ENCODE data around the gene SDHA.
A peak's percentile ranks its signal among the peaks of the same experiment; 100 is the strongest.

Gene SDHA

DNA sequence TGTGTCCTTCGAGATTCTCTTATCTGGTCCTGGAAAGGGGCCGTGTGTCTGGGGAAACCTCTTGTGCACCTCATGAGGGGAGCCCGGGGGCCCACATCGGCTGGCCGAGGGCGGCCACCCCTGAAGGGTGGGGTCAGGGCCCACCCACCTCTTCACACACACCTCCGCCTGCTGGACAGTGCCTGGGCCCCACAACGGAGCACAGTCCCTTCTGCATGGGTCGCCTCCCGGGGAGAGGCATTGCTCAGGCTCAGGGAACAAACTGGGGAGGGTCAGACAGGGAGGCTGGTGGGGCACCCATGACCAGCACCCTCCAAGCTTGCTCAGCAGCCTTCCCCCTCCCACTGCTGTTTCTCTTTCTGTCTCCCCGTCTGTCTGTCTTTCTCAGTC, 28.1 kb upstream of the SDHA start:
- TF ChIP-seq FOXM1 (IDR thresholded peaks at IDR 0.05; ENCODE audit: borderline replicate concordance, low read depth): no peak
- no peak for TF ChIP-seq ZBTB7A (IDR thresholded peaks at IDR 0.05; ENCODE audit: low read depth)
- TF ChIP-seq, protein P1, sequence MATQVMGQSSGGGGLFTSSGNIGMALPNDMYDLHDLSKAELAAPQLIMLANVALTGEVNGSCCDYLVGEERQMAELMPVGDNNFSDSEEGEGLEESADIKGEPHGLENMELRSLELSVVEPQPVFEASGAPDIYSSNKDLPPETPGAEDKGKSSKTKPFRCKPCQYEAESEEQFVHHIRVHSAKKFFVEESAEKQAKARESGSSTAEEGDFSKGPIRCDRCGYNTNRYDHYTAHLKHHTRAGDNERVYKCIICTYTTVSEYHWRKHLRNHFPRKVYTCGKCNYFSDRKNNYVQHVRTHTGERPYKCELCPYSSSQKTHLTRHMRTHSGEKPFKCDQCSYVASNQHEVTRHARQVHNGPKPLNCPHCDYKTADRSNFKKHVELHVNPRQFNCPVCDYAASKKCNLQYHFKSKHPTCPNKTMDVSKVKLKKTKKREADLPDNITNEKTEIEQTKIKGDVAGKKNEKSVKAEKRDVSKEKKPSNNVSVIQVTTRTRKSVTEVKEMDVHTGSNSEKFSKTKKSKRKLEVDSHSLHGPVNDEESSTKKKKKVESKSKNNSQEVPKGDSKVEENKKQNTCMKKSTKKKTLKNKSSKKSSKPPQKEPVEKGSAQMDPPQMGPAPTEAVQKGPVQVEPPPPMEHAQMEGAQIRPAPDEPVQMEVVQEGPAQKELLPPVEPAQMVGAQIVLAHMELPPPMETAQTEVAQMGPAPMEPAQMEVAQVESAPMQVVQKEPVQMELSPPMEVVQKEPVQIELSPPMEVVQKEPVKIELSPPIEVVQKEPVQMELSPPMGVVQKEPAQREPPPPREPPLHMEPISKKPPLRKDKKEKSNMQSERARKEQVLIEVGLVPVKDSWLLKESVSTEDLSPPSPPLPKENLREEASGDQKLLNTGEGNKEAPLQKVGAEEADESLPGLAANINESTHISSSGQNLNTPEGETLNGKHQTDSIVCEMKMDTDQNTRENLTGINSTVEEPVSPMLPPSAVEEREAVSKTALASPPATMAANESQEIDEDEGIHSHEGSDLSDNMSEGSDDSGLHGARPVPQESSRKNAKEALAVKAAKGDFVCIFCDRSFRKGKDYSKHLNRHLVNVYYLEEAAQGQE (IDR thresholded peaks at IDR 0.05; ENCODE audit: low read depth): no peak
- no peak for TF ChIP-seq TEAD4 (IDR thresholded peaks at IDR 0.05)
- TF ChIP-seq USF1 (IDR thresholded peaks at IDR 0.05): no peak
- no peak for TF ChIP-seq TCF12 (IDR thresholded peaks at IDR 0.05; ENCODE audit: low read depth)
- no peak for TF ChIP-seq YY1 (IDR thresholded peaks at IDR 0.05; ENCODE audit: low read depth)
- TF ChIP-seq TAF1 (IDR thresholded peaks at IDR 0.05; ENCODE audit: low read depth): no peak
- no peak for TF ChIP-seq CEBPB (IDR thresholded peaks at IDR 0.05)
- TF ChIP-seq RAD21 (IDR thresholded peaks at IDR 0.05; ENCODE audit: low read depth): no peak
- no peak for TF ChIP-seq CREB1 (IDR thresholded peaks at IDR 0.05; ENCODE audit: low read depth)
- TF ChIP-seq MAX (IDR thresholded peaks at IDR 0.05): no peak
- TF ChIP-seq NFIC (IDR thresholded peaks at IDR 0.05): no peak
- no peak for TF ChIP-seq EP300 (IDR thresholded peaks at IDR 0.05; ENCODE audit: borderline replicate concordance)
- no peak for TF ChIP-seq EGR1 (IDR thresholded peaks at IDR 0.05)

DNA sequence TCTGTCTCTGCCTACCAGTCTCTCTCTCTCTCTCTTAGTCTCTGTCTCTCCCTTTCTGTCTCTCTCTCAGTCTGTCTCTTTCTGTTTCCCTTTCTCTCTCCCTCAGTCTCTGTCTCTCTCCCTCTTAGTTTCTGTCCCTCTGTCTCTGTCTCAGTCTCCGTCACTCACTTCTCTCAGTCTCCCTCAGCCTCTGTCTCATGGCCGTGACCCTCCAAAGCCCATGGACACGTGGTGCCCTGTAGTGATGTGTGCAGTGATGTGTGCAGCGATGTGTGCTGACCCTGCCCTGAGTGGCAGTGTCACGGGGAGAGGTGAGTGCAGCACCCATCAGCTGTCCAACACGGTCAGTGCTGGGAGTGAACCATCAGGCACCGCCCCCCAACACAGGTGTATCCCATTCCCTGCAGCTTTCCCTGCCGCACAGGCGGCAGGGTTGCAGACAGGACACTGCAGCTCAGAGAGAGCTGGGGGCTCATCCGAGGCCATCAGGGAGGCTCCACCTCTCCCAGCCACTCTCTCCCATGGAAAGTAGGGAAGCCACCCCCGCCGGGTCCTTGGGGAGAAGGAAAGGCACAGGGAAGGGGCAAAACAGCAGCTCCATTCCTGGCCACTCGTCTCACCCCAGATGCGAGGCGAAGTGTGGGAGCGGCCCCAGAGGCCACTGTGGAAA, 27.6 kb upstream of the SDHA start:
- 0 out of 2 replicates have a peak, but pooled peaks have one; percentile 8 for TF ChIP-seq USF1 (IDR thresholded peaks at IDR 0.05)
- no peak for TF ChIP-seq EGR1 (IDR thresholded peaks at IDR 0.05)

GRCh38 chr5:191036-191948, 26.8 kb upstream of the SDHA start, which contains the start of gene LRRC14B:
LRRC14B (plus strand) TSS chr5:191495; CDS start chr5:191539, 44 bp downstream.
- TF ChIP-seq RAD21 (IDR thresholded peaks at IDR 0.05; ENCODE audit: low read depth) (no peak), FOXM1 (IDR thresholded peaks at IDR 0.05; ENCODE audit: borderline replicate concordance, low read depth) (no peak), USF1 (IDR thresholded peaks at IDR 0.05) (0 out of 2 replicates have a peak, but pooled peaks have one; percentile 20), MAX (IDR thresholded peaks at IDR 0.05) (peak; percentile 38; the same call in 1 of the 2 replicates)

DNA sequence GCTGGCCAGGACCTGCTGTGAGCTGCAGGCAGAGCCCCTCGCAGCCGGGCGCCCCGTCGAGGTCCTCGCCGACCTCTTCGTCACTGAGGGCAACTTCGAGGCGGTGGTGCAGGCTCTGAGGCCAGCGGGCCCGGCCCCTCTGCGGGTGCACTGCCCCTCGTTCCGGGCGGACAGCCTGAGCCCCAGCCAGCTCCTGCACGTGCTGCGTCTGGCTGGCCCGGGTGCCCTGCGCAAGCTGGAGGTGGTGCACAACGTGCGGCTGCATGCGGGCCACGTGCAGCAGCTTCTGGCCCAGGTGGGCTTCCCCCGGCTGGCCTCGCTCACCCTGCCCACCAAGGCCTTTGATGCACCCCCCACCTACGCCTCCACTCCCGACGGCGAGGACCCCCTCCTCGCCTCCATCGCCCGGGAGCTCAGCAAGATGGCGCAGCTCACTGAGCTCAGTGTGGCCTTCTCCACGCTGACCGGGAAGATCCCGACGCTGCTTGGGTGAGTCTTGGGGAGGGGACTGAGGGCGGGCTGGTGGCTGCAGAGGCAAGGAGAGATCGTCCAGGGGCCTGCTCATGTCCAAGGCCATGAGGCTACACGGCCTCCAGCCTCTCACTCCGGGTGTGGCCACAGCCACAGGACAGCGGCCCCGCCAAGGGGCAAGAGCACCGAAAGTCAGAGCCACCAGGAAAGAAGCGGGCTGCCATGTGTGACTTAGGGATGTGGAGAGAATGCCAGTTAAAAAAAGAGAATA, 26.0 kb upstream of the SDHA start:
- TF ChIP-seq TCF12 (IDR thresholded peaks at IDR 0.05; ENCODE audit: low read depth): no peak

DNA sequence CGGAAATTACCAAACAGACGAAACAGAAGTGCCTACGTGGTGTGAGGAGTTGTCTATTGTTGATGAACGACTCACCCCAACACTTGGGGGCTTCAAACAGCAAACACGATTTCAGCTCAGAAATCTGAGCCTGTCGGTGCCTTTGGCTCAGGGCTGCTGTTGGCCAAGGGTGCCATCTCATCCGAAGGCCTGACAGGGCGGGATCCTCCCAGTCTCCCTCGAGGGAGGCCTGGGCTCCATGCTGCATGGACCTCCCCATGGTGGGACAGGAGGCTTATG, 25.5 kb upstream of the SDHA start:
- no peak for TF ChIP-seq EP300 (IDR thresholded peaks at IDR 0.05; ENCODE audit: borderline replicate concordance)
- no peak for TF ChIP-seq TAF1 (IDR thresholded peaks at IDR 0.05; ENCODE audit: low read depth)
- no peak for TF ChIP-seq TCF12 (IDR thresholded peaks at IDR 0.05; ENCODE audit: low read depth)
- TF ChIP-seq, protein P1 (IDR thresholded peaks at IDR 0.05; ENCODE audit: low read depth): no peak
- TF ChIP-seq USF1 (IDR thresholded peaks at IDR 0.05): no peak
- no peak for TF ChIP-seq TEAD4 (IDR thresholded peaks at IDR 0.05)
- TF ChIP-seq RAD21 (IDR thresholded peaks at IDR 0.05; ENCODE audit: low read depth): no peak
- TF ChIP-seq CREB1 (IDR thresholded peaks at IDR 0.05; ENCODE audit: low read depth): no peak
- TF ChIP-seq CEBPB (IDR thresholded peaks at IDR 0.05): no peak
- no peak for TF ChIP-seq EGR1 (IDR thresholded peaks at IDR 0.05)
- TF ChIP-seq ZBTB7A (IDR thresholded peaks at IDR 0.05; ENCODE audit: low read depth): no peak
- TF ChIP-seq MAX (IDR thresholded peaks at IDR 0.05): no peak
- TF ChIP-seq FOXM1 (IDR thresholded peaks at IDR 0.05; ENCODE audit: borderline replicate concordance, low read depth): no peak
- no peak for TF ChIP-seq YY1 (IDR thresholded peaks at IDR 0.05; ENCODE audit: low read depth)
- no peak for TF ChIP-seq NFIC (IDR thresholded peaks at IDR 0.05)
